HG03175 (cell line): ENCODE measurements around the gene AMIGO1.
"Not testable (repeated sequence)": the region's sequence is repeated elsewhere in the genome, so short reads cannot be mapped to it uniquely, and the experiment has no call there.

Experiments
- ATAC-seq: cut with Tn5 transposase; IDR thresholded peaks from one replicate; pipeline ENCODE4 v1.9.1; 2021; ENCODE audit warnings: mild to moderate bottlenecking, moderate library complexity; ENCODE audit not compliant: unreplicated experiment

AMIGO1 gene

GRCh38 chr1:109484519-109484975 is 25.0 kb downstream of the AMIGO1 start:
- ATAC-seq: no peak

DNA sequence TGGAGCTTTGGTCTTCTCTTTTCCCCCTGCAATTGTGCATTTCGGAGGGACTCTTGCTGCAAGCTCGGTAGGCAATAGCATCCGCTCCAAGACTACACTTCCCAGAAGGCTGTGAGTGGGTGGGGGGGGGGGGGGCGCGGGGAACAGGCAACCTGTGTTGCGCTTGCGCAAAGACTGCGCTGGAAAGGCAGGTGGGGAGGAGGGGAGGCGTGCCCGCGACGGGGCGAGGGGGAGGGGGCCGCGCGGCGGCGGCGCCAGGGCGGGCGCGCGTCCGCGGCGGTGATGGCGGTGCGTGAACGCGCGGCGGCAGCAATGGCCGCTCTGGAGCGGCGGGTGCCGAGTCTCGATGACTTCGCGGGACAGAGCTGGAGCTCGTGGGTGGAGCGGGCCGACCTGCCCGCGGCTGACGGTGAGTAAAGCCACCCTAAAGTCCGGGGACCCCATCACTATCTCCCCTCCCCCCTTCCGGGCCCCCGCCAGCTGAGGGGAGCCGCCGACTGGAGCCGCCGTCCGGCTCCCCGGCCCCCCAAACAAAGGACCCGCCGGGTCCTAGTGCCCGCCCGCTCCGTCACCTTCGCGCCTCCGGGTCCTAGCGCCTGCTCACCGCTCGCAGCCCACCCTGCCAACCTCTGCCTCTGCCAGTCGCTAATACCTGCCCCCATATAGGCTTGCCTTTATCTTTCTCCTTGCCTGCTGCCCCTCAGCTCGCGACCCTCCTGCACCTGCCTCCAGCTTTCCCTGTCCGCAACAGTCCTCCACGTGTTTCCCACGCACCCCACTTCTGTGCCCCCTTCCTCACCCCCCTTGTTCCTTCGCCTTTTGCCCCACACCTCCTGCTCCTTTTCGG is 25.6 kb downstream of the AMIGO1 start, which contains the start of gene ATXN7L2:
ATXN7L2 (plus strand) TSS at position 234 of the 847 bp plus-strand sequence; CDS start at position 283, 49 bp downstream.
- peak; percentile 80 for ATAC-seq

DNA sequence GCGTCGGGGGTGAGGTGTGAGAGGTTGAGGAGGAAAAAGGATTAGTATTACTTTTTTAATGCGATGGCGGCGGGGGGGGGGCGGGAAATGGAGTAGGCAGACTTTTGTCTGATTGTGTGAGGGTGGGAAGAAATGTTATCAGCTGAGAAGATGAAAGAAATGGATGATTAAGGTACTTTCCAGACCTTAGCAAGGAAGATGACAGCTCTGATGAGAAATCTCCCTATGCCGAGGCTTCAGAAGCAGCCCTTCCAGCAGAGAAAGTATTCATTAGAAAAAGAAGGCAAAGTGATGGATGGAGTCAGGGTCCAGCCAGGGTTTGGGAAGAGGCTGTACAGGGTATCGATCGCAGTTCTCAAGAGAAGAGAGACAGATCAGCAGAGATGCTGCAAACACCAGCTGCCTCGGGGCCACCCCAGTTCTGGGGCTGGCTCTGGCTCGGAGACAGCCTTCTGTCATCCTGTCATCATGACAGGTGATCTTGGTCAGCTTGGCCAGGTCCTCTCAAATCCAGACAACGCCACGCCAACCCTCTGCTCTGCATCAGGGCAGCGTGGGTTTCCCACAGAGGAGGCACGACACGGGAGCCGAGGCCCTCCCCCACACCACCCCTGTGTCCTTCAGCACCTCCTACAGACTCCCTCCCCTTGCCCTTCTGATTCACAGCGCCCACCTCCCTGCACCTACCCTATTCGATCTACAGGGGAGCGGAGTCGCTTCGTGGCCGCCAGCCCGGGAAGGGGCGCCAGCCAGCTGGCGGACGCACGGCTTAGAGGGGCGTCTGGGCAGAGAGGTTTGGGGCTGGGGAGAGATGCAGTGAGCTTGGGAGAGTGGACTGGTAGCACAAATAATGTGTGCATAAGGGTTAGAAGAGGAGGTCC is 26.5 kb downstream of the AMIGO1 start:
- peak; percentile 32 for ATAC-seq

GRCh38 chr1:109482242-109482641 is 27.3 kb downstream of the AMIGO1 start:
- ATAC-seq: no peak

DNA sequence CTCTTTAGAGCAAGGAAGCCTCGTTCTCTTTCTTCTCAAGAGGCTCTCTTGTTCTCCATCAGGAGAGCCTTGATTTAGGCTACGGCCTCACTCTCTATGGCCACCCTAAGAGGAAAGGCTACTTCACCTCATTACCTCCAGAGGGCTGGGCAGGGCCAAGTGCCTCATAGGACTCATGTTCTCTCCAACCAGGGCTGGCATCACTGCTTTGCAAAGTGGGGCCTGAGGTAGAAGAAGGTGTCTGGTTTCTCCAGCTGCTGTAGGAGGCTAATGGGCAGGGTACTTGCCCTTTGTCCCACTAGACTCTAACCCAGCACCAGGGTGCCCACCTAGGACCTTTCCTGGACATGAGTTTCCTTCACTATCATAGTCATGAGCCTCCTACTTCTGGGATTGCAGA is 27.9 kb downstream of the AMIGO1 start:
- no peak for ATAC-seq

DNA sequence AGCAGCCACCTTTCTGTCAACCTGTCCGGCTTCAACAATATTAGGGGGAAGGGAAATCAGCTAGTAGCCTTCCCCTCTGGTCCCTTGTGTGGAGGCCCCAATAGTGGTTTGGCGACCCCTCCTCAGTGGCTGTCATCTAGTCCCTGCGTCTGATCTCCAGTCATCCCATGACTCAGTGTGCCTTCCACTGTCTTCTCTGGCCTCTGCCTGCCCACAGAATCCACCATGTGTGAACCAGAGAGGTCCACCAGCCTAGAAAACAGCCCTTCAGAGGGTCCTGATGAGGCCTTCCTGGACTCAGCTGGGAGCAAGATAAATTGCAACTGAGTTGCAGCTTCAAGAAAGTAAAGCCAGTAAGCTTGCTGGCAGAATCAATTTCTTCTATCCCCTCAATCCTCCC is 29.6 kb downstream of the AMIGO1 start:
- no peak for ATAC-seq

GRCh38 chr1:109479311-109479710 is 30.2 kb downstream of the AMIGO1 start:
- no peak for ATAC-seq

- no peak for ATAC-seq
These were observed 30.7 kb downstream of the AMIGO1 start for GRCh38 chr1:109478806-109479205.

GRCh38 chr1:109477821-109478220 is 31.7 kb downstream of the AMIGO1 start:
- no peak for ATAC-seq

GRCh38 chr1:109476825-109477224 is 32.7 kb downstream of the AMIGO1 start:
- ATAC-seq: no peak

GRCh38 chr1:109475261-109475660 is 34.3 kb downstream of the AMIGO1 start:
- no peak for ATAC-seq

- ATAC-seq: no peak
These were observed 34.8 kb downstream of the AMIGO1 start for GRCh38 chr1:109474697-109475096.

GRCh38 chr1:109473284-109474057 is 36.1 kb downstream of the AMIGO1 start:
- not testable (repeated sequence) for ATAC-seq

DNA sequence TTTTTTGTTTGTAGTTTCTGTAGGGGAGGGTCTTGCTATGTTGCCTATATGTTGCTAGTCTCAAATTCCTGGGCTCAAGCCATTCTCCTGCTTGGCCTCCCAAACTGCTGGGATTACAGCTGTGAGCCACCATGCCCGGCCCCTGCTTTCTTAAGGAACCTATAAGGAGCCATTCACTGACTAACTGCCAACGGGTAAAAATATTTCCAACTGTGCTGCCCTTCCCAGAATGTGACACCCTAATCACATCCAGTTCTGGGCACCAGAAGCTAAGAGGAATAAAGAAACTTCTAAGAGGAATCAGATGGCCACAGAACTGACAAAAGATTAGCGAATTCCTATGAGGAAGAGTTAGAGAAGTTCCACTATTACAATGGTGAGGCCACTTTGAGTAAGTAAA is 36.7 kb downstream of the AMIGO1 start:
- no peak for ATAC-seq

DNA sequence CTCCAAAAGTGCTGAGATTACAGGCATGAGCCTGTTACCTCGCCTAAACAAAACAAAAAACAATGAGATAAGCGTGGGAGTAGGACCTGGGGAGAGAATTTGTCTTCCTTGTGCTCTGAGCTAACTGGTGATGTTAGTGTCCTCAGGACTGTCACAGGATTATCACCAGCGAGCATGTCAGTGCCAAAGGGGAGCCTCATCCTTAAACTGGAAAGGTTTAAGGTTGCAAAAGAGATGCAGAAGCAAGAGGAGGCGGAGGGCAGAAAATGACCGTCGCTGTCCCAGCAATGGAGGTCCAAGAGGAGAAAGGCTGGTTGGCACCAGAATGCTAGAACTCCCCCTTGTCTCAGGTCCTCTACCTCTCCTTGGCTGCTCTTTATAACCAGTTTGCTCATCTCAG is 39.3 kb downstream of the AMIGO1 start:
- ATAC-seq: no peak

- ATAC-seq: no peak
These were observed 40.6 kb downstream of the AMIGO1 start for GRCh38 chr1:109468903-109469302.

- no peak for ATAC-seq
These were observed 41.5 kb downstream of the AMIGO1 start for GRCh38 chr1:109468061-109468460.

DNA sequence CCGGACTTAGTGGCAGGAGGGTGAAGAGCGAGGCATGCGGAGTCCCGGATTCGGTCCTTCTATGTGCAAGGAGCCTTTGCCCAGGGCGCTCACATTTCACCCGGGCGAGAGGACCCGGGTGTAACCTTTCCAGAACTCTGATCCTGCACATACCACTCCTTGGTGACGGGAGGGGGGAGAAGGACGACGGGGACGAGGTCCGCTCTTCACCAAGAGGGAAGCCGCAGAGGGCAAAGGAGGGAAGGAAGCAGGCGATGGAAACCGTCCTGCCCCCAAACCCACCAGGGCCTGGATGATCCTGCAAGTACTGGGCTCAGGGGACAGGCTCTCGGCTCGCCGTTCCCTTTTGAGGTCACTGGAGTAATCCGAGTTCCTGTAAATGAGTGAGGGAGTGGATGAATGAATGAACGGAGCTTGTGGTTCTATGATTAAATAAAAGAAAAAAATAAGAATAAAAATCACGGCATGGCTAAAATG is 42.2 kb downstream of the AMIGO1 start:
- ATAC-seq: no peak

GRCh38 chr1:109466452-109467300 is 42.9 kb downstream of the AMIGO1 start, which contains the start of gene SYPL2:
SYPL2 (plus strand) TSS chr1:109466546; CDS start chr1:109466844, 298 bp downstream.
- ATAC-seq: no peak

- no peak for ATAC-seq
These were observed 43.4 kb downstream of the AMIGO1 start for GRCh38 chr1:109466125-109466451.
